Measurements from ENCODE around the gene LAG3.

LAG3 gene

DNA sequence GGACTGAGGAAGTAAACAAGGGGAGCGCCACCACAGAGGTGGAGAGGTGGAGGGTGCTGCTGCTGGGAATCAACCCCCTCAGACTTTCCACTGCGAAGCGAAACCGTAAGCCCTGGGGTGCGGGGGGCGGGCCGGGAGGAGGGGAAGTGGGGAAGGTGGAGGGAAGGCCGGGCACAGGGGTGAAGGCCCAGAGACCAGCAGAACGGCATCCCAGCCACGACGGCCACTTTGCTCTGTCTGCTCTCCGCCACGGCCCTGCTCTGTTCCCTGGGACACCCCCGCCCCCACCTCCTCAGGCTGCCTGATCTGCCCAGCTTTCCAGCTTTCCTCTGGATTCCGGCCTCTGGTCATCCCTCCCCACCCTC is at the start of gene LAG3:
Gene LAG3 (plus strand): TSS at position 190 of the 365 bp plus-strand sequence. CDS start 333 bp downstream, outside the sequence.
- no peak within 1 kb of the TSS for H3K4me3 ChIP-seq (ENCODE audit: low read depth, low read length)

DNA sequence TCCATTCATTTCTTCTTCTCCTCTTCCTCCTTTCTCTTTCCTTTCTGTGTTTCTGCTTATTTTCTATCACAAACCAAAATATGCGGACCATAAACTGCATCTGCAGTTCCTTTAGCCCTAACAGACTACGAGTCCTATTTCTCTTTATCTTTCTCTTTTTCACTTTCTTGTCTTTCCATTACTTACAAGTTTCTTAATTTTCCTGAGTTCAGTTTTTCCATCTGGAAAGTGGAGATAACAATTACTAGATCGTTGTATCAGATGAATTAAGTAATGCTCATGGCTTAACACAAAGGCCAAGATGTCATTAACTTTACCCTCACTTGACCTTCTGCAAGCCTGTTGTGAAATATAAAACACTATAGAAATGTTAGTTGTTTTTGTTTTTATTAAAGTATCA is 49.5 kb upstream of the LAG3 start:
- TF ChIP-seq, protein P1, sequence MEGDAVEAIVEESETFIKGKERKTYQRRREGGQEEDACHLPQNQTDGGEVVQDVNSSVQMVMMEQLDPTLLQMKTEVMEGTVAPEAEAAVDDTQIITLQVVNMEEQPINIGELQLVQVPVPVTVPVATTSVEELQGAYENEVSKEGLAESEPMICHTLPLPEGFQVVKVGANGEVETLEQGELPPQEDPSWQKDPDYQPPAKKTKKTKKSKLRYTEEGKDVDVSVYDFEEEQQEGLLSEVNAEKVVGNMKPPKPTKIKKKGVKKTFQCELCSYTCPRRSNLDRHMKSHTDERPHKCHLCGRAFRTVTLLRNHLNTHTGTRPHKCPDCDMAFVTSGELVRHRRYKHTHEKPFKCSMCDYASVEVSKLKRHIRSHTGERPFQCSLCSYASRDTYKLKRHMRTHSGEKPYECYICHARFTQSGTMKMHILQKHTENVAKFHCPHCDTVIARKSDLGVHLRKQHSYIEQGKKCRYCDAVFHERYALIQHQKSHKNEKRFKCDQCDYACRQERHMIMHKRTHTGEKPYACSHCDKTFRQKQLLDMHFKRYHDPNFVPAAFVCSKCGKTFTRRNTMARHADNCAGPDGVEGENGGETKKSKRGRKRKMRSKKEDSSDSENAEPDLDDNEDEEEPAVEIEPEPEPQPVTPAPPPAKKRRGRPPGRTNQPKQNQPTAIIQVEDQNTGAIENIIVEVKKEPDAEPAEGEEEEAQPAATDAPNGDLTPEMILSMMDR (IDR thresholded peaks at IDR 0.05; ENCODE audit: borderline replicate concordance, insufficient read depth, low read depth, low read length) = no peak
- no peak overlapping the region for H3K4me3 ChIP-seq (ENCODE audit: low read depth, low read length)

More for the DNA sequence above, at the start of gene LAG3:
- TF ChIP-seq, protein P1 (IDR thresholded peaks at IDR 0.05; ENCODE audit: borderline replicate concordance, insufficient read depth, low read depth, low read length) = no peak

DNA sequence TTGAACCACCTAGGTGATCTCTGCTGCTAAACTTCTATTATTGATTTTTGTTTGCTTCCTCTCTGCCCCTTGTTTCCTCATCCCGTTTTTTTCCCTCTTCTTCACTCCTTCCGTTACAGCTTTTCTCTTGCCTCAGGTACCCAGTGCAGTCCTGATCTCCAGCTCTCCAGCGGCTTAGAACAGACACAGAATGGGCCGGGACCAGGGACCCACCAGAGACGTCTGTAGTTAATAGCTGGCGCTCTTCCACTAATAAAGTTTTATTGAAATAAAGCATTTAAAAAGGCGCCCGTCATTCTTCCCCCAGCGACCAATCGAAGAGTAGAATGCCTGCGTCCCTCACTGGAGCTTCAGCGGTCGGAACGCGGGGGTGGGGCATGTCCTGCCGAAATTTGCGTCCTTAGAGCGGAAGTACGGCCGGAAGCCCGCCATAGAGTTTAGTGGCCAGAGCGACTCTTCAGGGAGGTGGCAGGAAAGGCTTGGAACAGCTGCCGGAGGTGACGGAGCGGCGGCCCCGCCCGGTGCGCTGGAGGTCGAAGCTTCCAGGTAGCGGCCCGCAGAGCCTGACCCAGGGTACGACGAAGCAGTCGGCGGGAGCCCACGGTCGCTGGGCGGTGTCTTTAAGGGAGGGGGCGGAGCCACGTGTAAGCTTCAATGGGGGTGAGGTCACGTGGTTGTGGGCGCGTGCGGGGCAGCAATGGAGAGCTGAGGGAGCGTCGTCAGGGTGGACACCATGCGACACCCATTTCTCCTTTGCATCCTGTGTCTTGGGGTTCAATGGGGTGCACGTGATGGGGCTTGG is 48.5 kb upstream of the LAG3 start, which contains the start of gene COPS7A:
Gene COPS7A (plus strand): TSS at position 440 of the 802 bp plus-strand sequence. CDS start 611 bp downstream, outside the sequence.
- TF ChIP-seq, protein P1 (IDR thresholded peaks at IDR 0.05; ENCODE audit: borderline replicate concordance, insufficient read depth, low read depth, low read length) = no peak
- H3K4me3 ChIP-seq (ENCODE audit: low read depth, low read length) = peak within 1 kb of the TSS; percentile 75

DNA sequence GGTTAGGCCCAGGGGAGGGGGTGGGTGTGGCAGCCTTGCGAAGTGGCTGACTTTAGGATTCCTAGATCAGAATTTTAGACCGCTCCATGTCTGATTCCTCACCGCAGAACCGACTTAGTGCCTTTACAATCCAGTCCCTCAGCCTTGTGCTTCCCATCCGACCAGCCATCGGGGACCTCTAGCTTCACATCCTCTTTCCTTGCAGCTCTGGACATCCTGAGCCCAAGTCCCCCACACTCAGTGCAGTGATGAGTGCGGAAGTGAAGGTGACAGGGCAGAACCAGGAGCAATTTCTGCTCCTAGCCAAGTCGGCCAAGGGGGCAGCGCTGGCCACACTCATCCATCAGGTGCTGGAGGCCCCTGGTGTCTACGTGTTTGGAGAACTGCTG is 47.9 kb upstream of the LAG3 start:
- TF ChIP-seq, protein P1 (IDR thresholded peaks at IDR 0.05; ENCODE audit: borderline replicate concordance, insufficient read depth, low read depth, low read length) = no peak
- H3K4me3 ChIP-seq (ENCODE audit: low read depth, low read length) = peak overlapping the region; percentile 75

DNA sequence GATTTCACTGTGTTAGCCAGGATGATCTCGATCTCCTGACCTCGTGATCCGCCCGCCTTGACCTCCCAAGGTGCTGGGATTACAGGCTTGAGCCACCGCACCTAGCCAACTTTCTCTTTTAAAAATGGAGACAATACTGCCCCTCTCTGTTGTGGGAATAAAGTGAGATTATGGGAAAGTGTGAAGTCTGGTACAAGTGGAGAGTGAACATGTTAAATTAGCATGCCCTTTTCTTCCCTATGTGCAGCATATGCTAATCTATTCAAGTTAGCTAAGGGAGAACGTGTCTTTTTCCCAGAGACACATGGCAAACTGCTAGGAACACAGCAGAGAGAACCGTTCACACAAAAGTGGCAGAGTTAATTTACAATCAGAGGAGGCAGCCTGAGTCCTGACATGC is 47.0 kb upstream of the LAG3 start:
- TF ChIP-seq, protein P1 (IDR thresholded peaks at IDR 0.05; ENCODE audit: borderline replicate concordance, insufficient read depth, low read depth, low read length) = no peak
- no peak overlapping the region for H3K4me3 ChIP-seq (ENCODE audit: low read depth, low read length)

DNA sequence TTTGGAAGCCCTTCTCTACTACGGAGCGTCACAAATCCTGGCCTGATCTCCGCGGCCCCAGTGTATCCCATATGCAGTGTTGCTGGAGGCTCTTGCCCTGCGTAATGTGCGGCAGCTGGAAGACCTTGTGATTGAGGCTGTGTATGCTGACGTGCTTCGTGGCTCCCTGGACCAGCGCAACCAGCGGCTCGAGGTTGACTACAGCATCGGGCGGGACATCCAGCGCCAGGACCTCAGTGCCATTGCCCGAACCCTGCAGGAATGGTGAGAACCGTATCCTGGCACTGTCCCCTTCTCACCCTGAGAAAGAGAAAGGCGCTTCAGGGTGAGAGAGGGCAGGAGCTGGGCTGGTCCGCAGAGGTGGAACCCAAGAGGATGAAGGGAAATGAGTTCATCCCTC is 43.1 kb upstream of the LAG3 start:
- TF ChIP-seq, protein P1 (IDR thresholded peaks at IDR 0.05; ENCODE audit: borderline replicate concordance, insufficient read depth, low read depth, low read length) = no peak
- no peak overlapping the region for H3K4me3 ChIP-seq (ENCODE audit: low read depth, low read length)

DNA sequence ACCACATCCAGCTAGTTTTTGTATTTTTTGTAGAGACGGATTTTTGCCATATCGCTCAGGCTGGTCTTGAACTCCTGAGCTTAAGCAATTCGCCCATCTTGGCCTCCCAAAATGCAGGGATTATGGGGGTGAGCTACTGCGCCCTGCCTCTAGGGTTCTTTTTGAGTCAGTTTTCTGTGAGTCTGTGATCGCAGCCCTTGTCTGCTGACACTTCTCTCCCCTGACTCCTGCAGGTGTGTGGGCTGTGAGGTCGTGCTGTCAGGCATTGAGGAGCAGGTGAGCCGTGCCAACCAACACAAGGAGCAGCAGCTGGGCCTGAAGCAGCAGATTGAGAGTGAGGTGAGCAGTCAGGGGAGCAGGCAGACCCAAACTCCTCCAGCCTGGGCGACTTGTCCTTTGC is 42.2 kb upstream of the LAG3 start:
- no peak overlapping the region for H3K4me3 ChIP-seq (ENCODE audit: low read depth, low read length)
- TF ChIP-seq, protein P1 (IDR thresholded peaks at IDR 0.05; ENCODE audit: borderline replicate concordance, insufficient read depth, low read depth, low read length) = no peak

Data from GM12875 (cell line).